K562 (cell line): ENCODE measurements around the gene CEMIP2. TPM values are rescaled to one million over a fixed set of nuclear protein-coding genes. Genes with fewer than 3 reads are reported as not detected.

Source experiments
- CBX8 ChIP-seq: fragments of 200-600 bp; sonication (generic); IDR thresholded peaks from 2 replicates; pipeline ENCODE4 v1.6.1; 2012; ENCODE audit warnings: borderline replicate concordance, mixed run types, low read depth, mild to moderate bottlenecking, moderate library complexity, mixed read lengths, low read length, control low read depth, inconsistent platforms; ENCODE audit not compliant: poor library complexity, severe bottlenecking; ENCODE audit errors: extremely low read depth
- KHSRP ChIP-seq: fragments of 450-650 bp; IDR thresholded peaks from 2 replicates; pipeline ENCODE4 v1.6.1; 2017
- PCBP2 ChIP-seq: fragments of 200-400 bp; formaldehyde crosslinking; IDR thresholded peaks from 2 replicates; pipeline ENCODE4 v1.6.1; 2018; ENCODE audit warnings: low read length, low read depth, mild to moderate bottlenecking, moderate library complexity; ENCODE audit not compliant: poor library complexity, severe bottlenecking
- polyA plus RNA-seq, 8 experiments: library from polyadenylated mRNA; depleted of rRNA in 4 of 8; stranded (reverse) in 5 of 8; unstranded in 3 of 8; fragments of >200 nt; fragmentation: Nextera tagmentation in 2 of 8; fragmentation: Illumina TruSeq in 1 of 8; extraction: Ambion mirVana in 2 of 8; extraction: Trizol in 1 of 8; gene quantifications; 2 replicates each; pipeline versions ENCODE4 v1.2.1 to v1.2.3, GENCODE V29; 2011 to 2014; ENCODE audit warnings: inconsistent platforms in 1 of 8, missing spikeins in 1 of 8
- total RNA-seq, 7 experiments: library from RNA; depleted of rRNA in 6 of 7; stranded (reverse); fragments of >200 nt in 6 of 7; fragmentation: Illumina TruSeq in 2 of 7; extraction: Trizol in 2 of 7; gene quantifications; 2 replicates each; pipeline versions ENCODE4 v1.2.1 to v1.2.3, GENCODE V29; 2011 to 2021; ENCODE audit warnings: low replicate concordance in 1 of 7
- TF ChIP-seq, protein P1 (sequence below): sonication (generic); formaldehyde crosslinking; IDR thresholded peaks from 2 replicates; pipeline ENCODE4 v1.8.0; 2022; ENCODE audit warnings: missing genetic modification reagents, mild to moderate bottlenecking, borderline replicate concordance
- TF ChIP-seq, protein P2 (sequence below): fragments of 200-800 bp; sonication (Bioruptor generic); IDR thresholded peaks from 2 replicates; pipeline ENCODE4 v1.6.1; 2016; ENCODE audit warnings: missing genetic modification characterization, missing compliant biosample characterization

Gene CEMIP2
- total and polyA plus RNA-seq, 9 of the 15 experiments (the other 6 are each of a cell fraction or from before 2014, with no cell fraction given) = 5.4 to 29.9 (median 14.2) TPM

DNA sequence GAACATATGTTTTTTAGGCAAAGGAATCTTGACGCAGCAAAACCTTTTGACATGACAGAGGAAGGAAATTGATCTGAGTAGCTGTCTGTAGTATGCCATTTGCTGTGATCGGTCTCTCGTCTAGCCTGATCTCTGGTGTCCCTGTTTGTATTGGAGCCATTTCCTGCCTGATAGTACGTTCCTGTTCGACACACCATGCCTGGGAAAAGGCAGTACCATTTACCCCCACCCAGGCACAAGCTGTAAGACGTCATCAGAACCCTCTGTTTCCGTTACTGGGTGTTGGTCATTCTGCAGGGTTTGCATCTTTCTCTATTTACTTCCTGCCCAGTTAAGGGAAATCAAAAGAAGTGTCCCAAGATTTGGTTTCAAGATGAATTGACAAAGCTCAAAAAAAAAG, 129.7 kb downstream of the CEMIP2 start (continued):
- TF ChIP-seq, protein P1, sequence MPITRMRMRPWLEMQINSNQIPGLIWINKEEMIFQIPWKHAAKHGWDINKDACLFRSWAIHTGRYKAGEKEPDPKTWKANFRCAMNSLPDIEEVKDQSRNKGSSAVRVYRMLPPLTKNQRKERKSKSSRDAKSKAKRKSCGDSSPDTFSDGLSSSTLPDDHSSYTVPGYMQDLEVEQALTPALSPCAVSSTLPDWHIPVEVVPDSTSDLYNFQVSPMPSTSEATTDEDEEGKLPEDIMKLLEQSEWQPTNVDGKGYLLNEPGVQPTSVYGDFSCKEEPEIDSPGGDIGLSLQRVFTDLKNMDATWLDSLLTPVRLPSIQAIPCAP (CRISPR knock-in tag) = no peak
- TF ChIP-seq KHSRP (no peak), PCBP2 (no peak), CBX8 (no peak)
- TF ChIP-seq, protein P2, sequence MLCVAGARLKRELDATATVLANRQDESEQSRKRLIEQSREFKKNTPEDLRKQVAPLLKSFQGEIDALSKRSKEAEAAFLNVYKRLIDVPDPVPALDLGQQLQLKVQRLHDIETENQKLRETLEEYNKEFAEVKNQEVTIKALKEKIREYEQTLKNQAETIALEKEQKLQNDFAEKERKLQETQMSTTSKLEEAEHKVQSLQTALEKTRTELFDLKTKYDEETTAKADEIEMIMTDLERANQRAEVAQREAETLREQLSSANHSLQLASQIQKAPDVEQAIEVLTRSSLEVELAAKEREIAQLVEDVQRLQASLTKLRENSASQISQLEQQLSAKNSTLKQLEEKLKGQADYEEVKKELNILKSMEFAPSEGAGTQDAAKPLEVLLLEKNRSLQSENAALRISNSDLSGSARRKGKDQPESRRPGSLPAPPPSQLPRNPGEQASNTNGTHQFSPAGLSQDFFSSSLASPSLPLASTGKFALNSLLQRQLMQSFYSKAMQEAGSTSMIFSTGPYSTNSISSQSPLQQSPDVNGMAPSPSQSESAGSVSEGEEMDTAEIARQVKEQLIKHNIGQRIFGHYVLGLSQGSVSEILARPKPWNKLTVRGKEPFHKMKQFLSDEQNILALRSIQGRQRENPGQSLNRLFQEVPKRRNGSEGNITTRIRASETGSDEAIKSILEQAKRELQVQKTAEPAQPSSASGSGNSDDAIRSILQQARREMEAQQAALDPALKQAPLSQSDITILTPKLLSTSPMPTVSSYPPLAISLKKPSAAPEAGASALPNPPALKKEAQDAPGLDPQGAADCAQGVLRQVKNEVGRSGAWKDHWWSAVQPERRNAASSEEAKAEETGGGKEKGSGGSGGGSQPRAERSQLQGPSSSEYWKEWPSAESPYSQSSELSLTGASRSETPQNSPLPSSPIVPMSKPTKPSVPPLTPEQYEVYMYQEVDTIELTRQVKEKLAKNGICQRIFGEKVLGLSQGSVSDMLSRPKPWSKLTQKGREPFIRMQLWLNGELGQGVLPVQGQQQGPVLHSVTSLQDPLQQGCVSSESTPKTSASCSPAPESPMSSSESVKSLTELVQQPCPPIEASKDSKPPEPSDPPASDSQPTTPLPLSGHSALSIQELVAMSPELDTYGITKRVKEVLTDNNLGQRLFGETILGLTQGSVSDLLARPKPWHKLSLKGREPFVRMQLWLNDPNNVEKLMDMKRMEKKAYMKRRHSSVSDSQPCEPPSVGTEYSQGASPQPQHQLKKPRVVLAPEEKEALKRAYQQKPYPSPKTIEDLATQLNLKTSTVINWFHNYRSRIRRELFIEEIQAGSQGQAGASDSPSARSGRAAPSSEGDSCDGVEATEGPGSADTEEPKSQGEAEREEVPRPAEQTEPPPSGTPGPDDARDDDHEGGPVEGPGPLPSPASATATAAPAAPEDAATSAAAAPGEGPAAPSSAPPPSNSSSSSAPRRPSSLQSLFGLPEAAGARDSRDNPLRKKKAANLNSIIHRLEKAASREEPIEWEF (CRISPR knock-in tag) = no peak
